Activated B cell treated with CpG ODN at 0.5 μM for 24 hours (primary cell): Measurements from ENCODE around the gene CDC42SE2. TPM values are rescaled to one million over a fixed set of nuclear protein-coding genes. Genes with fewer than 3 reads are reported as not detected.

Source experiments
- ATAC-seq: fragments of 200-7000 bp; cut with Tn5 transposase; one replicate; pipeline ENCODE4 v1.10.0; 2021; ENCODE audit warnings: low read depth, mild to moderate bottlenecking, moderate library complexity
- CTCF ChIA-PET: fragments of 350-600 bp; sonication (Branson Sonifier 250); formaldehyde crosslinking; loops from one replicate; lab custom pipeline; 2021; ENCODE audit warnings: antibody characterized with exemption; lab: Charles Lee
- POLR2A ChIA-PET: fragments of 350-600 bp; sonication (Branson Sonifier 250); formaldehyde crosslinking; loops from one replicate; lab custom pipeline; 2021; ENCODE audit warnings: antibody characterized with exemption; lab: Charles Lee
- DNase-seq: peaks from one replicate; pipeline ENCODE4 v3.0.0; 2022
- H3K27ac Mint-ChIP-seq: one replicate; pipeline ENCODE4 v1.8.0; 2020; ENCODE audit warnings: mixed read lengths
- H3K27me3 Mint-ChIP-seq: one replicate; pipeline ENCODE4 v1.8.0; 2021; ENCODE audit warnings: mixed read lengths
- H3K36me3 Mint-ChIP-seq: one replicate; pipeline ENCODE4 v1.8.0; 2021; ENCODE audit warnings: low read depth, mixed read lengths
- H3K4me1 Mint-ChIP-seq: one replicate; pipeline ENCODE4 v1.8.0; 2021; ENCODE audit warnings: mixed read lengths
- H3K4me3 Mint-ChIP-seq: one replicate; pipeline ENCODE4 v1.8.0; 2020; ENCODE audit warnings: mild to moderate bottlenecking, mixed read lengths
- H3K9me3 Mint-ChIP-seq: one replicate; pipeline ENCODE4 v1.8.0; 2020; ENCODE audit warnings: mixed read lengths
- intact Hi-C: fragments of 100-400 bp; cut with micrococcal nuclease; formaldehyde crosslinking; loops from one replicate; pipeline ENCODE4 v1.15.1; 2024
- total RNA-seq: library from RNA; stranded (reverse); gene quantifications from 2 replicates; pipeline ENCODE4 v1.2.3, GENCODE V29; 2022
- TF ChIP-seq, protein P1 (sequence below): fragments of 200-600 bp; IDR thresholded peaks from one replicate; pipeline ENCODE4 v1.8.0; 2022; ENCODE audit warnings: antibody characterized with exemption, mild to moderate bottlenecking

CDC42SE2 gene
- total RNA-seq, 1 donor from 2014 or later, result 122 TPM

DNA sequence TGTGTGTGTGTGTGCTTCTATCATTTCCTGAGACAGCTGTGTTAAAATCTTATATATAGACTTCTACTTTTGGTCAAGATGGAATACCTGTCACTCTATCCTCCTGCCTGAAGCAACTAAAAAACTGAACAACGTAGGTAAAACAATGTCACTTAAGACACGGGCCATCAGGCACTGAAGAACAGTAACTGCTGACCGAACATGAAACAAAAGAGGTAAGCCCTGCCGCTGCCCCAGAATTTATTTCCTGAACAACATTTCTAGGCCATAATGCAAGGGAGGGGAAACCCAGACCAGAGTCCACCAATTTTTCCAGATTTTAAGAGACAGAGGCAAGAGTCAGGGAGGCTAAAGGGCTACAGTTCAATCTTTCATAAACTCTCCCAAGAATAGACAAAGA, 156.0 kb downstream of the CDC42SE2 start:
- H3K27ac Mint-ChIP-seq, result peak overlapping the region; percentile 50
- H3K27me3 Mint-ChIP-seq, result no peaks in the 10 kb centered on the region
- POLR2A ChIA-PET, result interaction anchor here (0.6 to 0.7 kb wide), 2 partner anchors 7 to 1309 kb away, joined by 6 to 8 read pairs; no protein-coding TSS in a partner anchor

GRCh38 chr5:131423056-131423455, 159.2 kb downstream of the CDC42SE2 start:
- intact Hi-C loops, result no loop called here
- H3K27ac Mint-ChIP-seq, result no peak overlapping the region

More for the DNA sequence above, 156.0 kb downstream of the CDC42SE2 start:
- H3K4me1 Mint-ChIP-seq, result peaks cover 23% of the 10 kb centered on the region
- H3K9me3 Mint-ChIP-seq, result no peaks in the 10 kb centered on the region
- peaks cover 37% of the 10 kb centered on the region for H3K36me3 Mint-ChIP-seq
- intact Hi-C loops, result no loop called here
- no peak for DNase-seq
- CTCF ChIA-PET, result interaction anchor here (0.8 to 1.6 kb wide), 2 partner anchors 38 to 47 kb away, joined by 3 to 5 read pairs; no protein-coding TSS in a partner anchor
- ATAC-seq, result no peak
- TF ChIP-seq, protein P1, sequence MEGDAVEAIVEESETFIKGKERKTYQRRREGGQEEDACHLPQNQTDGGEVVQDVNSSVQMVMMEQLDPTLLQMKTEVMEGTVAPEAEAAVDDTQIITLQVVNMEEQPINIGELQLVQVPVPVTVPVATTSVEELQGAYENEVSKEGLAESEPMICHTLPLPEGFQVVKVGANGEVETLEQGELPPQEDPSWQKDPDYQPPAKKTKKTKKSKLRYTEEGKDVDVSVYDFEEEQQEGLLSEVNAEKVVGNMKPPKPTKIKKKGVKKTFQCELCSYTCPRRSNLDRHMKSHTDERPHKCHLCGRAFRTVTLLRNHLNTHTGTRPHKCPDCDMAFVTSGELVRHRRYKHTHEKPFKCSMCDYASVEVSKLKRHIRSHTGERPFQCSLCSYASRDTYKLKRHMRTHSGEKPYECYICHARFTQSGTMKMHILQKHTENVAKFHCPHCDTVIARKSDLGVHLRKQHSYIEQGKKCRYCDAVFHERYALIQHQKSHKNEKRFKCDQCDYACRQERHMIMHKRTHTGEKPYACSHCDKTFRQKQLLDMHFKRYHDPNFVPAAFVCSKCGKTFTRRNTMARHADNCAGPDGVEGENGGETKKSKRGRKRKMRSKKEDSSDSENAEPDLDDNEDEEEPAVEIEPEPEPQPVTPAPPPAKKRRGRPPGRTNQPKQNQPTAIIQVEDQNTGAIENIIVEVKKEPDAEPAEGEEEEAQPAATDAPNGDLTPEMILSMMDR, result no peak
- H3K4me3 Mint-ChIP-seq, result no peak overlapping the region

DNA sequence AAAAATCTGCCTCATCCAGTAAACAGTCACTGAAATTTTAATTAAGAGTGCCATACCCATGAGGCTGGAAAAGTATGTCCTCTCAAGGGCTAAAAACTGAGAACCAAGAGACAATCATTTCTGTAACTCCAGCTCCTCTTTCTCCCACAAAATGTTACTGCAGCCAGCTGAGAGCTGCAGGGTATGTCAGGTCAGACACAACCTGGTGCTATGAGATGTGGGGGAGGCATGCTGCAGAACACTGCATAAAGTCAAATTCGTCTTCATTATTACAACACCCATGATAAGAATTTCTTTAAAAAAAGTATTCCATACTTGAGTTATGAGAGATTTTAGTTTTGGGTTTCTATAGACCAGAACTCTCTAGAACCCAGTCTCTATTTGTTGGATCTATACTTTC, 162.2 kb downstream of the CDC42SE2 start:
- no peaks in the 10 kb centered on the region for H3K27me3 Mint-ChIP-seq
- no peaks in the 10 kb centered on the region for H3K9me3 Mint-ChIP-seq
- ChIA-PET POLR2A (no interaction called here), CTCF (no interaction called here)
- intact Hi-C loops, result no loop called here
- no peak overlapping the region for H3K27ac Mint-ChIP-seq
- TF ChIP-seq, protein P1, result no peak
- peaks cover 71% of the 10 kb centered on the region for H3K36me3 Mint-ChIP-seq
- no peaks in the 10 kb centered on the region for H3K4me1 Mint-ChIP-seq
- no peak for ATAC-seq
- no peak overlapping the region for H3K4me3 Mint-ChIP-seq
- DNase-seq, result no peak

More at GRCh38 chr5:131423056-131423455, 159.2 kb downstream of the CDC42SE2 start:
- no peaks in the 10 kb centered on the region for H3K27me3 Mint-ChIP-seq
- ATAC-seq, result no peak
- no peak overlapping the region for H3K4me3 Mint-ChIP-seq
- TF ChIP-seq, protein P1, result no peak
- no peaks in the 10 kb centered on the region for H3K9me3 Mint-ChIP-seq
- DNase-seq, result no peak
- ChIA-PET POLR2A (no interaction called here), CTCF (interaction anchor here (0.6 to 1.7 kb wide), 5 partner anchors 9 to 640 kb away, joined by 3 to 12 read pairs (median 4); no protein-coding TSS in a partner anchor)
- H3K36me3 Mint-ChIP-seq, result peaks cover 56% of the 10 kb centered on the region
- no peaks in the 10 kb centered on the region for H3K4me1 Mint-ChIP-seq

- no peak for DNase-seq
- ATAC-seq, result no peak
- no peak overlapping the region for H3K4me3 Mint-ChIP-seq
- no peaks in the 10 kb centered on the region for H3K27me3 Mint-ChIP-seq
- H3K9me3 Mint-ChIP-seq, result no peaks in the 10 kb centered on the region
- intact Hi-C loops, result no loop called here
- ChIA-PET CTCF (no interaction called here), POLR2A (interaction anchor here (0.6 kb wide), 1 partner anchor 300 kb away, joined by 4 read pairs; no protein-coding TSS in a partner anchor)
- H3K36me3 Mint-ChIP-seq, result peaks cover 77% of the 10 kb centered on the region
- no peaks in the 10 kb centered on the region for H3K4me1 Mint-ChIP-seq
- no peak overlapping the region for H3K27ac Mint-ChIP-seq
- TF ChIP-seq, protein P1, result no peak
Measured at GRCh38 chr5:131430794-131431193, 166.9 kb downstream of the CDC42SE2 start.

GRCh38 chr5:131431794-131432193, 167.9 kb downstream of the CDC42SE2 start:
- CTCF ChIA-PET, result no interaction called here
- H3K36me3 Mint-ChIP-seq, result peaks cover 77% of the 10 kb centered on the region

More at GRCh38 chr5:131431794-131432193, 167.9 kb downstream of the CDC42SE2 start:
- Mint-ChIP-seq H3K4me1 (no peaks in the 10 kb centered on the region), H3K4me3 (no peak overlapping the region), H3K27ac (no peak overlapping the region), H3K9me3 (no peaks in the 10 kb centered on the region), H3K27me3 (no peaks in the 10 kb centered on the region)
- no peak for ATAC-seq
- intact Hi-C loops, result no loop called here
- POLR2A ChIA-PET, result no interaction called here
- TF ChIP-seq, protein P1, result no peak
- no peak for DNase-seq
